Upper lobe of left lung (tissue), 6 donors: ENCODE results near the gene FAM193B. TPM values are rescaled to one million over a fixed set of nuclear protein-coding genes. Genes with fewer than 3 reads are reported as not detected.
A peak's percentile ranks its signal among the peaks of the same experiment; 100 is the strongest.

Source experiments
- ATAC-seq, 2 donors: fragments of 200-7000 bp; cut with Tn5 transposase; one replicate each; pipeline ENCODE4 v1.9.1; 2022; ENCODE audit warnings: mild to moderate bottlenecking in 2 of 2, moderate library complexity in 2 of 2; ENCODE audit not compliant: low FRiP score in 2 of 2
- DNase-seq, 2 donors: peaks; one replicate each; pipeline ENCODE4 v3.0.0-alpha.2; 2019 to 2020
- H3K27ac ChIP-seq, 4 donors: fragments of 200-600 bp; sonication (generic); one replicate each; pipeline ENCODE4 v1.5.1; 2016 to 2019
- H3K27me3 ChIP-seq, 4 donors: fragments of 200-600 bp; sonication (generic); one replicate each; pipeline ENCODE4 v1.5.1; 2017 to 2019
- H3K36me3 ChIP-seq, 4 donors: fragments of 200-600 bp; sonication (generic); one replicate each; pipeline ENCODE4 v1.5.1; 2016 to 2019
- H3K4me1 ChIP-seq, 4 donors: fragments of 200-600 bp; sonication (generic); one replicate each; pipeline ENCODE4 v1.5.1; 2018 to 2019
- H3K4me3 ChIP-seq, 4 donors: fragments of 200-600 bp; sonication (generic); one replicate each; pipeline ENCODE4 v1.5.1; 2017 to 2019; ENCODE audit warnings: mild to moderate bottlenecking in 2 of 4, moderate library complexity in 1 of 4
- H3K9me3 ChIP-seq, 4 donors: fragments of 200-600 bp; sonication (generic); one replicate each; pipeline ENCODE4 v1.5.1; 2018 to 2019
- CTCF ChIP-seq, 6 experiments: fragments of 450-650 bp in 4 of 6; fragments of 200-600 bp in 2 of 6; sonication (generic) in 2 of 6; IDR thresholded peaks; one replicate each; pipeline ENCODE4 v1.5.1; 2016 to 2019; ENCODE audit warnings: antibody characterized with exemption in 6 of 6
- EP300 ChIP-seq, 4 donors: sonication (generic); formaldehyde crosslinking; IDR thresholded peaks; one replicate each; pipeline ENCODE4 v1.5.1; 2017; ENCODE audit warnings: antibody characterized with exemption in 4 of 4, control low read depth in 2 of 4
- POLR2A ChIP-seq, 4 donors: fragments of 450-650 bp; IDR thresholded peaks; one replicate each; pipeline ENCODE4 v1.5.1; 2016 to 2017; ENCODE audit warnings: antibody characterized with exemption in 4 of 4, mild to moderate bottlenecking in 2 of 4
- POLR2AphosphoS5 ChIP-seq, 2 donors: sonication (generic); formaldehyde crosslinking; IDR thresholded peaks; one replicate each; pipeline ENCODE4 v1.5.1; 2017; ENCODE audit warnings: antibody characterized with exemption in 2 of 2
- WGBS, 2 donors: methylation state at CpG; one replicate each; pipeline ENCODE4 v1.1.5; 2017 to 2018; 5-methylcytosine and 5-hydroxymethylcytosine counted together
- total RNA-seq, 6 donors: library from RNA; depleted of rRNA in 4 of 6; stranded (reverse); fragments of >200 nt in 4 of 6; gene quantifications; one replicate each; pipeline versions ENCODE4 v1.1.0 to v1.2.1, GENCODE V29; 2016 to 2021
- donor health status: DM: no; HTN: no; CAD: no; lungs with moderate emphysema.
- donor health status: DM: no; HTN: yes; CAD: no; lungs with severe emphysema.

FAM193B gene
- total RNA-seq, 6 donors from 2014 or later: 45.1 to 421 (median 91.4) TPM

- WGBS, 2 donors: 93 to 98% methylated on average over 3 to 16 of the region's 16 CpGs
- no peak for ATAC-seq
- Histone ChIP-seq H3K36me3 (peaks cover 0 to 55% (median 52%) of the 10 kb centered on the region in 4 donors), H3K27me3 (no peaks in the 10 kb centered on the region), H3K4me3 (no peak overlapping the region), H3K27ac (no peak overlapping the region), H3K9me3 (no peaks in the 10 kb centered on the region), H3K4me1 (peaks cover 11 to 39% (median 25%) of the 10 kb centered on the region in 4 donors)
- no peak for TF ChIP-seq CTCF (IDR thresholded peaks at IDR 0.05)
- no peak for TF ChIP-seq POLR2A (IDR thresholded peaks at IDR 0.05)
- DNase-seq: no peak
Measured at GRCh38 chr5:177512736-177513380, 41.5 kb downstream of the FAM193B start.

- Histone ChIP-seq H3K9me3 (no peaks in the 10 kb centered on the region), H3K27me3 (no peaks in the 10 kb centered on the region), H3K36me3 (peaks cover 0 to 55% (median 52%) of the 10 kb centered on the region in 4 donors), H3K27ac (peak overlapping the region in 3 of 4 donors; percentile 91 to 92 (median 92)), H3K4me1 (peaks cover 11 to 34% (median 24%) of the 10 kb centered on the region in 4 donors), H3K4me3 (no peak overlapping the region)
- DNase-seq: no peak
- ATAC-seq: no peak
- WGBS, 2 donors: 95% methylated on average over 12 to 34 of the region's 34 CpGs
- TF ChIP-seq CTCF (IDR thresholded peaks at IDR 0.05): no peak
Measured at GRCh38 chr5:177511796-177512675, 42.3 kb downstream of the FAM193B start.

DNA sequence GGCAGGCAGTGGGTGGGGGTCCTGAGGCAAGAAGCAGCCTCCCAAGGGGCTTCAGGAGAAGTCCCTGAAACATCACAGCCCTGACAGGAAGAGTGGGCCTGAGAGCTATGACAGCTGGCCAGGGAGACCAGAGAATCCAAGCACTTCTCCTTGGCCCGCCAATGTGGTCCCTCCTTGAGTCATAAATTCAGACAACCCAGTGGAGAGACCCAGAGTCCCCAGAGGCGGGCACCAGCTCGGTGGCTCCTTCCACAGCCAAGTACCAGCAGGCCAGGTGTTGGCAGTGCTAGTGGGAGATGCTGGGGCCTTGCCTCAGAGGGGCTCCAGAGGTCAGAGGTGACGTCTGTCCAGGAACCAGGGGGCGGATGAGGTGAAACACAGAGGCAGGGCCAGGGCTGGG is 43.2 kb downstream of the FAM193B start:
- Histone ChIP-seq H3K36me3 (peaks cover 0 to 55% (median 52%) of the 10 kb centered on the region in 4 donors), H3K4me1 (peaks cover 11 to 31% (median 23%) of the 10 kb centered on the region in 4 donors), H3K9me3 (no peaks in the 10 kb centered on the region), H3K27me3 (no peaks in the 10 kb centered on the region), H3K27ac (peak overlapping the region; percentile 88 to 92 (median 92)), H3K4me3 (no peak overlapping the region)
- ATAC-seq (no peak), DNase-seq (no peak)
- TF ChIP-seq EP300 (IDR thresholded peaks at IDR 0.05) (no peak), POLR2AphosphoS5 (IDR thresholded peaks at IDR 0.05) (no peak), POLR2A (IDR thresholded peaks at IDR 0.05) (no peak), CTCF (IDR thresholded peaks at IDR 0.05) (no peak)
- 92 to 95% methylated on average over 5 of the region's 5 CpGs for WGBS, 2 donors

- peak overlapping the region in 1 of 4 donors; percentile 48 for H3K4me3 ChIP-seq
- H3K9me3 ChIP-seq: no peaks in the 10 kb centered on the region
- peak overlapping the region; percentile 88 to 92 (median 92) for H3K27ac ChIP-seq
- H3K4me1 ChIP-seq: peaks cover 5 to 25% (median 17%) of the 10 kb centered on the region in 4 donors
- H3K27me3 ChIP-seq: no peaks in the 10 kb centered on the region
- DNase-seq (peak in 1 of 2 donors; percentile 86), ATAC-seq (peak; percentile 56 to 58)
- WGBS, 2 donors: 74 to 82% methylated on average over 13 to 15 of the region's 15 CpGs
- TF ChIP-seq POLR2AphosphoS5 (IDR thresholded peaks at IDR 0.05): peak; percentile 70 to 86
- TF ChIP-seq CTCF (IDR thresholded peaks at IDR 0.05): no peak
- TF ChIP-seq POLR2A (IDR thresholded peaks at IDR 0.05): peak in 1 of 4 donors; percentile 76
- no peak for TF ChIP-seq EP300 (IDR thresholded peaks at IDR 0.05)
- peaks cover 0 to 54% (median 51%) of the 10 kb centered on the region in 4 donors for H3K36me3 ChIP-seq
Measured at GRCh38 chr5:177510567-177511053, 43.8 kb downstream of the FAM193B start.
